GM23248 (cell line): Measurements from ENCODE around the gene DNAJB4.

Experiments
- EZH2 ChIP-seq: fragments of 200-600 bp; sonication (generic); IDR thresholded peaks from 2 replicates; pipeline ENCODE4 v1.6.1; 2018; ENCODE audit warnings: antibody characterized with exemption, mild to moderate bottlenecking; ENCODE audit not compliant: insufficient read depth, poor library complexity, severe bottlenecking
- EZH2phosphoT487 ChIP-seq: fragments of 200-600 bp; sonication (generic); IDR thresholded peaks from 2 replicates; pipeline ENCODE4 v1.6.1; 2018; ENCODE audit warnings: antibody characterized with exemption, moderate library complexity, mild to moderate bottlenecking, low read depth; ENCODE audit not compliant: insufficient read depth

- no peak for TF ChIP-seq EZH2
- TF ChIP-seq EZH2phosphoT487, result no peak
These were observed 40.8 kb downstream of the DNAJB4 start for GRCh38 chr1:78045563-78045925.
